Ishikawa (cell line): Measurements from ENCODE around the gene ZBTB20.

Experiments used
- CEBPB ChIP-seq: IDR thresholded peaks from 2 replicates; pipeline ENCODE4 v1.6.1; 2012
- FOXM1 ChIP-seq: IDR thresholded peaks from 2 replicates; pipeline ENCODE4 v1.6.1; 2012; ENCODE audit warnings: low read depth, borderline replicate concordance
- MAX ChIP-seq: IDR thresholded peaks from 2 replicates; pipeline ENCODE4 v1.6.1; 2012
- RAD21 ChIP-seq: IDR thresholded peaks from 2 replicates; pipeline ENCODE4 v1.6.1; 2012; ENCODE audit warnings: low read depth
- REST ChIP-seq: IDR thresholded peaks from 2 replicates; pipeline ENCODE4 v1.6.1; 2012; ENCODE audit warnings: low read depth, mild to moderate bottlenecking
- TCF12 ChIP-seq: IDR thresholded peaks from 2 replicates; pipeline ENCODE4 v1.6.1; 2012; ENCODE audit warnings: low read depth
- YY1 ChIP-seq: IDR thresholded peaks from 2 replicates; pipeline ENCODE4 v1.6.1; 2012; ENCODE audit warnings: low read depth

- TF ChIP-seq MAX (no peak), FOXM1 (no peak), TCF12 (no peak), YY1 (no peak), REST (no peak), RAD21 (no peak), CEBPB (no peak)
These were observed 735.0 kb downstream of the ZBTB20 start for GRCh38 chr3:114411811-114412803.
